HCT116 (cell line): ENCODE data around the gene LGI2. TPM values are rescaled to one million over a fixed set of nuclear protein-coding genes. Genes with fewer than 3 reads are reported as not detected.
"Not testable (repeated sequence)": the region's sequence is repeated elsewhere in the genome, so short reads cannot be mapped to it uniquely, and the experiment has no call there.

Experiments used
- ATAC-seq: fragments of 200-7000 bp; cut with Tn5 transposase; 2 replicates; pipeline ENCODE4 v1.9.1; 2020; ENCODE audit warnings: mild to moderate bottlenecking, moderate library complexity
- BruUV-seq: library from RNA; stranded (reverse); fragments of 400-500 nt; replicated peaks from 2 replicates; lab custom pipeline; 2021; lab: Mats Ljungman, UMichigan
- CTCF ChIA-PET: fragments of 300-600 bp; sonication (Branson Sonifier 250); formaldehyde crosslinking; loops from one replicate; lab custom pipeline; 2021; ENCODE audit warnings: antibody characterized with exemption; lab: Charles Lee
- POLR2A ChIA-PET: fragments of 300-600, 350-600 bp; sonication (Branson Sonifier 250); formaldehyde crosslinking; loops from one replicate; lab custom pipeline; 2021; ENCODE audit warnings: antibody characterized with exemption; lab: Charles Lee
- RAD21 ChIA-PET, 2 experiments: fragments of 300-600 bp; sonication (Branson Sonifier 250); formaldehyde crosslinking; loops; one replicate each; lab custom pipeline; 2023; ENCODE audit warnings: low total read pairs in 2 of 2; ENCODE audit not compliant: uncharacterized antibody in 2 of 2, unreplicated experiment in 2 of 2, low non-redundant PET in 1 of 2; lab: Charles Lee
- DNase-seq: peaks from one replicate; pipeline ENCODE4 v3.0.0-alpha.2; 2010; ENCODE audit warnings: low read depth, low spot score
- H2AFZ ChIP-seq: fragments of 200-600 bp; shearing (Covaris generic), sonication (generic); 2 replicates; pipeline ENCODE4 v1.6.1; 2017; ENCODE audit warnings: low read depth, mixed run types, mixed read lengths, antibody characterized with exemption, low read length; ENCODE audit not compliant: poor library complexity, severe bottlenecking
- H3K27ac ChIP-seq: 2 replicates; pipeline ENCODE4 v1.5.1; 2012; ENCODE audit warnings: low read depth, low read length
- H3K27me3 ChIP-seq: fragments of 200-600 bp; sonication (generic); 2 replicates; pipeline ENCODE4 v1.6.1; 2016; ENCODE audit warnings: mixed run types, low read length, mixed read lengths; ENCODE audit not compliant: insufficient read depth
- H3K36me3 ChIP-seq, 2 experiments: fragments of 200-500 bp in 1 of 2; fragments of 200-600 bp in 1 of 2; sonication (Bioruptor generic) in 1 of 2; sonication (generic) in 1 of 2; 2 replicates each; pipeline versions ENCODE4 v1.5.1 to v1.6.1; 2014 to 2016; ENCODE audit warnings: low read length in 2 of 2, inconsistent platforms in 1 of 2, mixed read lengths in 1 of 2, mixed run types in 1 of 2; ENCODE audit not compliant: insufficient read depth in 2 of 2, control insufficient read depth in 1 of 2
- H3K4me1 ChIP-seq, 2 experiments: fragments of 200-600 bp in 1 of 2; sonication (generic) in 1 of 2; 2 replicates each; pipeline versions ENCODE4 v1.5.1 to v1.6.1; 2012 to 2017; ENCODE audit warnings: low read length in 2 of 2, inconsistent platforms in 1 of 2, mild to moderate bottlenecking in 1 of 2, mixed read lengths in 1 of 2, mixed run types in 1 of 2, moderate library complexity in 1 of 2; ENCODE audit not compliant: insufficient read depth in 2 of 2, control insufficient read depth in 1 of 2
- H3K4me2 ChIP-seq: fragments of 200-600 bp; sonication (generic); 2 replicates; pipeline ENCODE4 v1.6.1; 2017; ENCODE audit warnings: mixed run types, low read length, mixed read lengths
- H3K4me3 ChIP-seq, 2 experiments: fragments of 200-600 bp in 1 of 2; sonication (generic) in 1 of 2; replicated peaks in 1 of 2; 2 replicates each; pipeline ENCODE4 v1.5.1; 2011 to 2016; ENCODE audit warnings: low read length in 2 of 2, control low read depth in 1 of 2, low read depth in 1 of 2, mild to moderate bottlenecking in 1 of 2, mixed read lengths in 1 of 2, mixed run types in 1 of 2
- H3K79me2 ChIP-seq: fragments of 200-600 bp; sonication (generic); 2 replicates; pipeline ENCODE4 v1.6.1; 2017; ENCODE audit warnings: mild to moderate bottlenecking, mixed run types, low read length, moderate library complexity, mixed read lengths; ENCODE audit not compliant: insufficient read depth
- H3K9ac ChIP-seq: fragments of 200-600 bp; sonication (generic); 2 replicates; pipeline ENCODE4 v1.6.1; 2016; ENCODE audit warnings: low read length, mixed read lengths
- H3K9me2 ChIP-seq: fragments of 200-600 bp; sonication (generic), shearing (Covaris generic); 2 replicates; pipeline ENCODE4 v1.6.1; 2017; ENCODE audit warnings: mixed run types, mild to moderate bottlenecking, moderate library complexity; ENCODE audit not compliant: insufficient read depth
- H3K9me3 ChIP-seq, 2 experiments: fragments of 200-500 bp in 1 of 2; fragments of 200-600 bp in 1 of 2; sonication (Bioruptor generic) in 1 of 2; sonication (generic) in 1 of 2; 2 replicates each; pipeline ENCODE4 v1.6.1; 2014 to 2017; ENCODE audit warnings: low read length in 2 of 2, mixed read lengths in 2 of 2, inconsistent platforms in 1 of 2, low read depth in 1 of 2, mild to moderate bottlenecking in 1 of 2, mixed run types in 1 of 2, moderate library complexity in 1 of 2; ENCODE audit not compliant: control insufficient read depth in 1 of 2, insufficient read depth in 1 of 2
- H4K20me1 ChIP-seq: fragments of 200-600 bp; sonication (generic), shearing (Covaris generic); 2 replicates; pipeline ENCODE4 v1.6.1; 2017; ENCODE audit warnings: mixed run types, mild to moderate bottlenecking, moderate library complexity; ENCODE audit not compliant: insufficient read depth
- CBX3 ChIP-seq: IDR thresholded peaks from 2 replicates; pipeline ENCODE4 v1.6.1; 2012; ENCODE audit warnings: low read depth
- EZH2phosphoT487 ChIP-seq: fragments of 200-600 bp; IDR thresholded peaks from 2 replicates; pipeline ENCODE4 v1.6.1; 2018; ENCODE audit warnings: antibody characterized with exemption, borderline replicate concordance
- JUND ChIP-seq: IDR thresholded peaks from 2 replicates; pipeline ENCODE4 v1.6.1; 2012
- POLR2A ChIP-seq: IDR thresholded peaks from 2 replicates; pipeline ENCODE4 v1.7.0; 2011; ENCODE audit warnings: borderline replicate concordance; ENCODE audit not compliant: insufficient read depth, insufficient read length; ENCODE audit errors: extremely low read depth
- ZFX ChIP-seq: fragments of 450-650 bp; IDR thresholded peaks from 2 replicates; pipeline ENCODE4 v1.6.1; 2017
- intact Hi-C: fragments of 100-400 bp; cut with micrococcal nuclease; formaldehyde crosslinking; loops from 2 replicates; pipeline ENCODE4 v1.10.0; 2022
- total RNA-seq: library from RNA; stranded (reverse); gene quantifications from one replicate; pipeline ENCODE4 v1.2.1, GENCODE V29; 2021; ENCODE audit not compliant: unreplicated experiment
- TF ChIP-seq, protein P1 (sequence below): IDR thresholded peaks from 2 replicates; pipeline ENCODE4 v1.6.1; 2012
- TF ChIP-seq, protein P2 (sequence below): IDR thresholded peaks from 2 replicates; pipeline ENCODE4 v1.6.1; 2011; ENCODE audit warnings: mild to moderate bottlenecking, low read length, moderate library complexity; ENCODE audit not compliant: insufficient replicate concordance; ENCODE audit errors: extremely low read depth

LGI2 gene
- total RNA-seq, 1 experiment from 2014 or later = not detected

DNA sequence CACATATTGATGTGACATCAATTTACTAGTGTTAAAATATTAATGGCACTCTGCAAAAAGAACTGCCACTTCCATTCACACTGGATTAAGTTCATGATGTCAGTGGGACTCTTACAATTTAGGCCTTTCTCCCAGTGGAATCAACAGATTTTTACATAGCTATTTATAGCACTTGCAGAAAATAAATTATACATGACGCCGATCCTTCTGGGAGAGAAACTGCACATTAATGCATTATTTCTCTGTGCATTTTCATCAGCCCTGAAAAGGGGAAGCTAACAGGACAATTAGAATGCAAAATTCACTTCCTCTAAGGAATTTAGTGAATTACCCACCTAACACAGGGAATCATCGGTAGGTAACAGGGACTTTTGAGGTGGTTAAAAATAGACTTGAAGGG lies 15.7 kb downstream of the LGI2 start:
- BruUV-seq = no TSS peak
- peaks cover 35% of the 10 kb centered on the region for H3K27me3 ChIP-seq
- POLR2A ChIA-PET = no interaction called here
- H3K9me2 ChIP-seq = no peaks in the 10 kb centered on the region
- H4K20me1 ChIP-seq = no peaks in the 10 kb centered on the region
- H3K9ac ChIP-seq = no peak overlapping the region
- intact Hi-C loops = no loop called here
- H3K4me3 ChIP-seq = no peak overlapping the region
- ATAC-seq = no peak
- H3K79me2 ChIP-seq = no peaks in the 10 kb centered on the region
- no peak for DNase-seq
- no peaks in the 10 kb centered on the region for H3K4me1 ChIP-seq
- no peak overlapping the region for H3K27ac ChIP-seq
- CTCF ChIA-PET = no interaction called here
- RAD21 ChIA-PET = no interaction called here
- TF ChIP-seq POLR2A (no peak), EZH2phosphoT487 (no peak), CBX3 (no peak), JUND (no peak), ZFX (no peak)
- TF ChIP-seq, protein P1, sequence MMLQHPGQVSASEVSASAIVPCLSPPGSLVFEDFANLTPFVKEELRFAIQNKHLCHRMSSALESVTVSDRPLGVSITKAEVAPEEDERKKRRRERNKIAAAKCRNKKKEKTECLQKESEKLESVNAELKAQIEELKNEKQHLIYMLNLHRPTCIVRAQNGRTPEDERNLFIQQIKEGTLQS = no peak
- TF ChIP-seq, protein P2, sequence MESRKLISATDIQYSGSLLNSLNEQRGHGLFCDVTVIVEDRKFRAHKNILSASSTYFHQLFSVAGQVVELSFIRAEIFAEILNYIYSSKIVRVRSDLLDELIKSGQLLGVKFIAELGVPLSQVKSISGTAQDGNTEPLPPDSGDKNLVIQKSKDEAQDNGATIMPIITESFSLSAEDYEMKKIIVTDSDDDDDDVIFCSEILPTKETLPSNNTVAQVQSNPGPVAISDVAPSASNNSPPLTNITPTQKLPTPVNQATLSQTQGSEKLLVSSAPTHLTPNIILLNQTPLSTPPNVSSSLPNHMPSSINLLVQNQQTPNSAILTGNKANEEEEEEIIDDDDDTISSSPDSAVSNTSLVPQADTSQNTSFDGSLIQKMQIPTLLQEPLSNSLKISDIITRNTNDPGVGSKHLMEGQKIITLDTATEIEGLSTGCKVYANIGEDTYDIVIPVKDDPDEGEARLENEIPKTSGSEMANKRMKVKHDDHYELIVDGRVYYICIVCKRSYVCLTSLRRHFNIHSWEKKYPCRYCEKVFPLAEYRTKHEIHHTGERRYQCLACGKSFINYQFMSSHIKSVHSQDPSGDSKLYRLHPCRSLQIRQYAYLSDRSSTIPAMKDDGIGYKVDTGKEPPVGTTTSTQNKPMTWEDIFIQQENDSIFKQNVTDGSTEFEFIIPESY = no peak
- H2AFZ ChIP-seq = no peak overlapping the region
- no peaks in the 10 kb centered on the region for H3K36me3 ChIP-seq
- H3K4me2 ChIP-seq = no peak overlapping the region
- no peaks in the 10 kb centered on the region for H3K9me3 ChIP-seq

DNA sequence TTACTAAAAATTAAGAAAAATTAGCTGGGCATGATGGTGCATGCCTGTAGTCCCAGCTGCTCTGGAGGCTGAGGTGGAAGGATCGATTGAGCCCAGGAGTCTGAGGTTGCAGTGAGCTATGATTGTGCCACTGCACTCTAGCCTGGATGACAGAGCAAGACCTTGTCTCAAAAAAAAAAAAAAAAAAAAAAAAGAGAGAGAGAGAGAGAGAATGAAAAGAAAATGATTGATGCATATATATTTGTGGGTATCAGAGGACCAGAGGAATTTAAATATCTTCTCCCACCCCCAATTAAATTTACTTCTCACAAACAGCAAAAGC lies 16.1 kb downstream of the LGI2 start:
- H3K27me3 ChIP-seq = peaks cover 32% of the 10 kb centered on the region
- CTCF ChIA-PET, H3K9me2 ChIP-seq, RAD21 ChIA-PET, BruUV-seq, H3K36me3 ChIP-seq, H3K4me2 ChIP-seq, H3K79me2 ChIP-seq, H2AFZ ChIP-seq, H3K27ac ChIP-seq, intact Hi-C loops, DNase-seq, H3K9me3 ChIP-seq, ATAC-seq, H3K4me3 ChIP-seq, H3K4me1 ChIP-seq, H3K9ac ChIP-seq, POLR2A ChIA-PET, H4K20me1 ChIP-seq: not testable (repeated sequence)
